Mesendoderm (in vitro differentiated cells): ENCODE data around the gene DCC.

Source experiments
- DNase-seq: peaks from one replicate; pipeline ENCODE4 v3.0.0; 2013
- H2AK5ac ChIP-seq: 2 replicates; pipeline ENCODE4 v1.6.1; 2013; ENCODE audit warnings: low read length, inconsistent platforms
- H2BK120ac ChIP-seq: 2 replicates; pipeline ENCODE4 v1.6.1; 2013; ENCODE audit warnings: low read depth, mild to moderate bottlenecking, low read length, moderate library complexity, mixed read lengths
- H2BK15ac ChIP-seq: replicated peaks from 2 replicates; pipeline ENCODE4 v1.6.1; 2013; ENCODE audit warnings: low read depth, mild to moderate bottlenecking, moderate library complexity
- H2BK5ac ChIP-seq: 2 replicates; pipeline ENCODE4 v1.6.1; 2013; ENCODE audit warnings: low read length, inconsistent platforms
- H3K18ac ChIP-seq: 2 replicates; pipeline ENCODE4 v1.6.1; 2013; ENCODE audit warnings: mild to moderate bottlenecking, low read length, mixed read lengths
- H3K23ac ChIP-seq: one replicate; pipeline ENCODE4 v1.6.1; 2013; ENCODE audit warnings: low read length
- H3K27ac ChIP-seq: 2 replicates; pipeline ENCODE4 v1.5.1; 2013; ENCODE audit warnings: low read depth, mild to moderate bottlenecking, inconsistent platforms, low read length, moderate library complexity
- H3K27me3 ChIP-seq: 2 replicates; pipeline ENCODE4 v1.6.1; 2013; ENCODE audit warnings: low read length, control low read depth, mild to moderate bottlenecking, inconsistent platforms; ENCODE audit not compliant: insufficient read depth, poor library complexity
- H3K36me3 ChIP-seq: 2 replicates; pipeline ENCODE4 v1.6.1; 2013; ENCODE audit warnings: low read length, inconsistent platforms; ENCODE audit not compliant: control insufficient read depth, insufficient read depth
- H3K4ac ChIP-seq: one replicate; pipeline ENCODE4 v1.6.1; 2013; ENCODE audit warnings: low read depth, mild to moderate bottlenecking, low read length, moderate library complexity
- H3K4me1 ChIP-seq: 2 replicates; pipeline ENCODE4 v1.6.1; 2013; ENCODE audit warnings: low read depth, low read length, inconsistent platforms; ENCODE audit not compliant: control insufficient read depth
- H3K4me2 ChIP-seq: 2 replicates; pipeline ENCODE4 v1.6.1; 2013; ENCODE audit warnings: low read length
- H3K4me3 ChIP-seq: 2 replicates; pipeline ENCODE4 v1.5.1; 2013; ENCODE audit warnings: mild to moderate bottlenecking, low read length
- H3K56ac ChIP-seq: one replicate; pipeline ENCODE4 v1.6.1; 2013; ENCODE audit warnings: low read length
- H3K79me1 ChIP-seq: 2 replicates; pipeline ENCODE4 v1.6.1; 2013; ENCODE audit warnings: low read length, inconsistent platforms
- H3K79me2 ChIP-seq: 2 replicates; pipeline ENCODE4 v1.6.1; 2013; ENCODE audit warnings: mild to moderate bottlenecking, low read length; ENCODE audit not compliant: control insufficient read depth, insufficient read depth
- H3K9ac ChIP-seq: 2 replicates; pipeline ENCODE4 v1.6.1; 2013; ENCODE audit warnings: low read length, inconsistent platforms
- H4K5ac ChIP-seq: one replicate; pipeline ENCODE4 v1.6.1; 2013; ENCODE audit warnings: low read length
- H4K8ac ChIP-seq: one replicate; pipeline ENCODE4 v1.6.1; 2013; ENCODE audit warnings: low read depth, mild to moderate bottlenecking, control low read depth, low read length, moderate library complexity
- WGBS: extraction: QIAGEN DNeasy Blood & Tissue Kit; methylation state at CpG from one replicate; pipeline ENCODE4 v1.1.7; 2013; ENCODE audit warnings: low lambda C conversion rate, missing lambda C conversion rate; ENCODE audit not compliant: insufficient coverage; ENCODE audit errors: extremely low coverage; 5-methylcytosine and 5-hydroxymethylcytosine counted together

Gene DCC

DNA sequence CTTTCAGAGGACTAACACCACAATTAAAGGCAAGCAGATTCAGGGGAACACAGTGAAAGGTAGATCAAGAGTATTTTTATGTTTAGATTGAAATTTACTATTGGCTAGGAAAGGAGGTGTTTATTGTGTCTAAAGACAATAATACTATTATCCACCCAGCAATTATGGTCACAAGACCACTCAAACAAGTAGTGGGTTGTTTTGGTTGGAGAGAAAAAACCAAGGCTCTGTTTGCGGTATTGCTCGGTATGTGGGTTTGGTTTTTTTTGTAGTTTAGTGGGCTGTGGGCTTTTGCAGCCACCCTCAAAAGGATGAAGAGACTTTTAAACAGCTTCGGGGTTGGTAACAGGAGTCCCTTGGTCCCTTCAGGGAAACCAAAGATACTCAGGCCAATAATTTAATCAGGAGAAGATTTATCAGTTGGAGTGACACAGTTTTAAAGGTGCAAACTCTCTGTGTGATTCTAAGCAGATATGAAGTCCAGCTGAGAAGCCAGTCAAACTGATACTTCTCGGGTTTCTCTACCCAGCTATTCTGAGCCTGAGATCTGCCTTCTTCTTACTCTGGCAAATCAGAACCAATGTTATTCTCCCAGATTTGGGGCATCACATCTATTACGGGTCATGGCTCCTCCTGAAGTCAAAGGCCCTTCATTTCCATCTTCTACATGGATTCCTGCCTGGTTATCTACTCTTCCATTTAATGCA lies 55.3 kb downstream of the DCC start:
- Histone ChIP-seq H3K56ac (no peak overlapping the region), H2BK120ac (no peak overlapping the region), H3K79me2 (no peaks in the 10 kb centered on the region), H4K5ac (no peak overlapping the region), H3K4me1 (no peaks in the 10 kb centered on the region), H3K18ac (no peak overlapping the region), H3K4me3 (no peak overlapping the region), H3K23ac (no peak overlapping the region), H3K27ac (no peak overlapping the region), H3K9ac (no peak overlapping the region), H2BK5ac (no peak overlapping the region), H3K36me3 (no peaks in the 10 kb centered on the region), H2BK15ac (no peak overlapping the region), H4K8ac (no peak overlapping the region), H2AK5ac (no peak overlapping the region), H3K27me3 (no peaks in the 10 kb centered on the region), H3K4ac (no peak overlapping the region), H3K79me1 (no peaks in the 10 kb centered on the region), H3K4me2 (no peak overlapping the region)
- no CpG with 5 or more reads among the region's 5 CpGs for WGBS
- peak; percentile 21 for DNase-seq

DNA sequence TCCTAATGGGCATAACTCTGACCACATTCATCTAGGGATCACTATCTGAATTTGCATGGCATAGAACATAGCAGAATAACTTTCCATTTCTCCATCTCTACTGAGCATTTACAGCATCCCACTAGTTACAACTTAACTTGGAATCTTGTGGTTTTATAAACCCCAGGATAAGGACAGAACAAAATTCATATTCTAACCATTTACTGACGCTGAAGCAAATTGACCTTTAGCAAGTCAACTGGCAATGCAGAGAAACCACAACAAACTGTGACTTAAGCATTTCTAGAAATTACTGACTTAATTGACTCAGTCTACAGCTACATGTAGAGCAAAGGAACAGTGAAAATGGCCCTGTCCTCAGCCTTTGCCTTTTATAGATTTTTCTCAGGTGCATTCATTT lies 61.2 kb downstream of the DCC start:
- no peak overlapping the region for H2AK5ac ChIP-seq

DNA sequence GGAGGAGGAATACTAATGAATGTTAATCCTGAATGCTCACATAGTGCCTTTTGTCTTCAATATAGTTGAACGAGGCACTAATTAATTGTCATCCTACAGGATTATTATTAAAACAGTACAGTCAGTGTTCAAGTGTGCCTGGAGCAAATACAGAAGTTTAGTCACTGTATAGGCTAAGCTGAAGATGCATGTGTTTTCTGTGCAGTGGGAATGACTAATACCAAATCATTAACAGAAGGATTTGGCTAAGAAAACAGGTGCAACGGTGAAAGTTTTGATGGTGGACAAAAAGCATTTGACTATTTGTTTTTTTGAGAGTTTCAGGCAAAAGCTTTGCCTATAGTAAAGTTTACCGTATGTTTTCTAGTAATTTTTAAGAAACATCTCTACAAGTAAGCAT lies 62.8 kb downstream of the DCC start:
- Histone ChIP-seq H3K79me2 (no peaks in the 10 kb centered on the region), H3K27me3 (no peaks in the 10 kb centered on the region), H3K4me3 (no peak overlapping the region), H2BK5ac (no peak overlapping the region), H3K4me2 (no peak overlapping the region), H3K36me3 (no peaks in the 10 kb centered on the region), H3K4me1 (no peaks in the 10 kb centered on the region), H4K5ac (no peak overlapping the region), H3K27ac (no peak overlapping the region), H2BK120ac (no peak overlapping the region), H3K23ac (no peak overlapping the region), H4K8ac (no peak overlapping the region), H2BK15ac (no peak overlapping the region), H3K79me1 (no peaks in the 10 kb centered on the region), H3K9ac (no peak overlapping the region), H3K56ac (no peak overlapping the region), H3K18ac (no peak overlapping the region), H2AK5ac (no peak overlapping the region), H3K4ac (no peak overlapping the region)
- DNase-seq, result no peak
- no CpG with 5 or more reads among the region's 3 CpGs for WGBS

More for the DNA sequence above, 61.2 kb downstream of the DCC start:
- Histone ChIP-seq H3K4me2 (no peak overlapping the region), H3K27me3 (no peaks in the 10 kb centered on the region), H3K4me1 (no peaks in the 10 kb centered on the region), H4K5ac (no peak overlapping the region), H2BK5ac (no peak overlapping the region), H2BK120ac (no peak overlapping the region), H3K18ac (no peak overlapping the region), H2BK15ac (no peak overlapping the region), H3K9ac (no peak overlapping the region), H3K23ac (no peak overlapping the region), H3K79me1 (no peaks in the 10 kb centered on the region), H3K56ac (no peak overlapping the region), H3K79me2 (no peaks in the 10 kb centered on the region), H3K4me3 (no peak overlapping the region), H4K8ac (no peak overlapping the region), H3K4ac (no peak overlapping the region), H3K27ac (no peak overlapping the region), H3K36me3 (no peaks in the 10 kb centered on the region)
- no peak for DNase-seq
- WGBS, result no CpG with 5 or more reads among the region's 1 CpG

DNA sequence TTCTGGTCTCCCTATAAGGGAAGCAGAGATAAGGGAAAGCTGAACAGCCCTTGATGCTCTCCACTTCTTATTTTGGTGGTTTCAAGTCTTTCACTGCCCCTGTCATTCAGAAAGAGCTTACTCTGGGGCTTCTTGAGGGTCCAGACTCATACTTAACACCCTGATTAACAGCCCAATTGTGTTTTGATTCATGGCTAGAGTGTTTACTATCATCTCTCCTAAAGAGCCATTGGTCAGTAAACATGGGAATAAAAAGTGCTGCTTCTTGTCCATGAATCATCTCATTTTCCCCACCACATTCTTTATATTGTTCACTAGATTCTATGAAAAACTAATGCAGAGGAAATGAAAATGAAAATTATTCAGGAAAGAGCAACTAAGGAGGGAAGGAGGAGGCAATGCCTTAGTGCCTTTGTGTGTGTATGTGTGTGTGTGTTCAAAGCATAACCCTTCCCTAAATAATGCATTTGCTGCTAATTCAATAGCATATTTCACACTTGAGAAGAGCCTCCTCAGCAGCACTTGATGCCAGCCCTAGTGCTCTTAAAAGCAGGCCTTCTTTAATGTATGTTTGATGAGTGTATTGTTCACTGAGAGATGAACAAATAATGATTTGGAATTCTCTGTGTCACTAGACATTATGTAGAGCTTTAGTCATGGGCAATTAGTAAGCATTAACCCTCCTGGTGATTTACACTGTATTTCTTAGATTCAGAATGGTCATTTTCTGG lies 63.5 kb downstream of the DCC start:
- Histone ChIP-seq H3K9ac (no peak overlapping the region), H4K5ac (no peak overlapping the region), H3K79me2 (no peaks in the 10 kb centered on the region), H3K27ac (no peak overlapping the region), H3K18ac (no peak overlapping the region), H2BK120ac (no peak overlapping the region), H4K8ac (no peak overlapping the region), H2BK15ac (no peak overlapping the region), H3K4me3 (no peak overlapping the region), H2BK5ac (no peak overlapping the region), H3K79me1 (no peaks in the 10 kb centered on the region), H3K56ac (no peak overlapping the region), H3K27me3 (no peaks in the 10 kb centered on the region), H3K4me2 (no peak overlapping the region), H3K4me1 (no peaks in the 10 kb centered on the region), H3K36me3 (no peaks in the 10 kb centered on the region), H3K23ac (no peak overlapping the region), H2AK5ac (no peak overlapping the region), H3K4ac (no peak overlapping the region)
- DNase-seq, result no peak

DNA sequence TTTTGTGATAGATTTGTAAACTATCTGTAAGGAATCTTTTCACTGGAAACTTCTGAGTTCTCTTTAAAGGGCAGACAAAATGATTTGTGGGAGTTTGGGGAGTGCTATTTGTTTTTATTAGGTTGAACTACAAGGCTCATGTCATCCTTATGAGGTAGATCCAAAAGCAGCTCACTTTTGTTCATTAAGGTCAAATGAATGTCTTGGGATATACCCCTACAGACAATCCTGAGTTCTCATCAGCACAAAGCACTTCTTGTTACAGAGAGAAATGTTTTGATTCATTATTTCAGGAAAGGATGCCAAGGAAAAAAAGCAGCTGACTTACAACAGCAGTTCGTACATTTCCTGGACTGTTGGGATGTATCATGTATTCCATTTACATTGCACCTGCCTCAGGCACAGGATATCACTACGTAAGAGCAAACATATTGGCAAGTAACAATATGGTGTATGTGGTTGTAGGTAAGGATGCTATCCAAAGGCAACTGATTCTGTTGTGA lies 68.9 kb downstream of the DCC start:
- Histone ChIP-seq H3K79me2 (no peaks in the 10 kb centered on the region), H3K56ac (no peak overlapping the region), H4K8ac (no peak overlapping the region), H3K27me3 (no peaks in the 10 kb centered on the region), H3K4me2 (no peak overlapping the region), H2AK5ac (no peak overlapping the region), H3K4me3 (no peak overlapping the region), H3K18ac (no peak overlapping the region), H3K4ac (no peak overlapping the region), H2BK5ac (no peak overlapping the region), H3K9ac (no peak overlapping the region), H3K27ac (no peak overlapping the region), H2BK15ac (no peak overlapping the region), H3K23ac (no peak overlapping the region), H4K5ac (no peak overlapping the region), H2BK120ac (no peak overlapping the region), H3K79me1 (no peaks in the 10 kb centered on the region), H3K4me1 (no peaks in the 10 kb centered on the region), H3K36me3 (no peaks in the 10 kb centered on the region)
- no peak for DNase-seq
- WGBS, result no CpG with 5 or more reads among the region's 2 CpGs
